ENCODE measurements around the gene ATXN7L2. TPM values are rescaled to one million over a fixed set of nuclear protein-coding genes. Genes with fewer than 3 reads are reported as not detected.
A peak's percentile ranks its signal among the peaks of the same experiment; 100 is the strongest.

The ATXN7L2 gene
- total RNA-seq, 2 donors from 2014 or later: 11.9 to 13.3 TPM

GRCh38 chr1:109479901-109480300 lies 3.8 kb upstream of the ATXN7L2 start:
- Mint-ChIP-seq H3K4me1 (ENCODE audit: low read depth) (peaks cover 41% of the 10 kb centered on the region), H3K4me3 (no peak overlapping the region), H3K36me3 (ENCODE audit: insufficient read depth in 2 of 2) (no peaks in the 10 kb centered on the region), H3K27ac (no peak overlapping the region), H3K9me3 (no peaks in the 10 kb centered on the region), H3K27me3 (ENCODE audit: low read depth) (peaks cover 35% of the 10 kb centered on the region)
- DNase-seq: no peak
- ATAC-seq (replicated peaks in 1 of 2): no peak

- ATAC-seq (replicated peaks in 1 of 2) (no peak), DNase-seq (no peak)
- Mint-ChIP-seq H3K27me3 (ENCODE audit: low read depth) (peaks cover 27% of the 10 kb centered on the region), H3K9me3 (no peaks in the 10 kb centered on the region), H3K27ac (no peak overlapping the region), H3K4me3 (no peak overlapping the region), H3K4me1 (ENCODE audit: low read depth) (peaks cover 58% of the 10 kb centered on the region), H3K36me3 (ENCODE audit: insufficient read depth in 2 of 2) (no peaks in the 10 kb centered on the region)
Measured at GRCh38 chr1:109481646-109482045, 2.1 kb upstream of the ATXN7L2 start.

DNA sequence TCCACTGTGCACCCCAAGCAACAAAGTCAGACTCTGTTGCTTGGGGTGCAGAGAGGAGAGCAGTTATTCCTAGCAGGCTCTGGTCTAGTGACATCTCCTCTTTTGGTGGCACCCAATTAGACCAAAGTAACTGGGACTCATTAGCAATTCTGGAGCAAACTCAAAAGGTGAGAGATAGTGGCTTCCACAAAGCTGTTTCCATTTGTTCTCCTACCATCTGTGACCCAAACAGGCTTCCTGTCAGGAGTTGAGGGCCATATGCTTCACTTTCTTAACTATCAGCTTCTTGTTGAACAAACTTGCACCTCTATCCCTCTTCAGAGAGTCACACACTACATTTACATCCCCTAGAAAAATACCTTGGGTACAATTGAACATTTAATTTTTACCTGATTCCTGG lies 1.5 kb upstream of the ATXN7L2 start:
- DNase-seq: no peak
- ATAC-seq (replicated peaks in 1 of 2): no peak
- Mint-ChIP-seq H3K4me3 (peak overlapping the region; percentile 86 to 98), H3K27me3 (ENCODE audit: low read depth) (peaks cover 27% of the 10 kb centered on the region), H3K9me3 (no peaks in the 10 kb centered on the region), H3K27ac (no peak overlapping the region), H3K4me1 (ENCODE audit: low read depth) (peaks cover 59% of the 10 kb centered on the region), H3K36me3 (ENCODE audit: insufficient read depth in 2 of 2) (no peaks in the 10 kb centered on the region)

GRCh38 chr1:109482791-109483671 lies 674 bp upstream of the ATXN7L2 start:
- H3K4me3 Mint-ChIP-seq: peak overlapping the region; percentile 86 to 98
- DNase-seq (peak; percentile 44 to 67), ATAC-seq (replicated peaks in 1 of 2) (peak; percentile 65 to 70)
- H3K27me3 Mint-ChIP-seq (ENCODE audit: low read depth): peaks cover 27% of the 10 kb centered on the region
- no peaks in the 10 kb centered on the region for H3K9me3 Mint-ChIP-seq
- peak overlapping the region; percentile 90 for H3K27ac Mint-ChIP-seq
- H3K36me3 Mint-ChIP-seq (ENCODE audit: insufficient read depth in 2 of 2): no peaks in the 10 kb centered on the region
- peaks cover 59% of the 10 kb centered on the region for H3K4me1 Mint-ChIP-seq (ENCODE audit: low read depth)

GRCh38 chr1:109484519-109484975 lies 842 bp downstream of the ATXN7L2 start:
- ATAC-seq (replicated peaks in 1 of 2) (no peak), DNase-seq (no peak)
- peak overlapping the region; percentile 90 to 98 for H3K4me3 Mint-ChIP-seq
- H3K4me1 Mint-ChIP-seq (ENCODE audit: low read depth): peaks cover 56% of the 10 kb centered on the region
- peak overlapping the region; percentile 49 for H3K27ac Mint-ChIP-seq
- peaks cover 15% of the 10 kb centered on the region for H3K27me3 Mint-ChIP-seq (ENCODE audit: low read depth)
- H3K9me3 Mint-ChIP-seq: no peaks in the 10 kb centered on the region
- H3K36me3 Mint-ChIP-seq (ENCODE audit: insufficient read depth in 2 of 2): no peaks in the 10 kb centered on the region

DNA sequence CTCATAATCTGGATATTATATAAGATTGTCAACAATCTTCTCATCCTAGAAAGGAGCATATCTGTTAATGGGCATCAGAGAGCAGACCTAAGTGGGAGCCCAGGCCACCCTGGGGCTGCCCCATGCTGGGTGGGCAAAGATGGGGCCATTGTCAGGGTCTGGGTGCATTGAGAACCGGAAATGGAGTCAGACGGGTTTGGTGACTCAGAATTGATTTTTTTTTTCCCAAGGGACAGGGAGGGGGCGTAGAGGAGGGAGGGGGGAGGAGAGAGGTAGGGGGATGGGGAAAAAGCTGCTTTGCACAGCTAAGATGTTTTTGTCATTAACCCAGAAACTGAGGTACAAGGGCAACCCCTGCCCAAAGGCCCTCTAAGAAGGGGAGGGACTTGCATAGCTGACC lies 1.3 kb downstream of the ATXN7L2 start:
- DNase-seq (no peak), ATAC-seq (replicated peaks in 1 of 2) (no peak)
- peaks cover 56% of the 10 kb centered on the region for H3K4me1 Mint-ChIP-seq (ENCODE audit: low read depth)
- peak overlapping the region; percentile 49 for H3K27ac Mint-ChIP-seq
- H3K27me3 Mint-ChIP-seq (ENCODE audit: low read depth): peaks cover 11% of the 10 kb centered on the region
- H3K4me3 Mint-ChIP-seq: peak overlapping the region; percentile 90 to 98
- no peaks in the 10 kb centered on the region for H3K9me3 Mint-ChIP-seq
- H3K36me3 Mint-ChIP-seq (ENCODE audit: insufficient read depth in 2 of 2): no peaks in the 10 kb centered on the region

DNA sequence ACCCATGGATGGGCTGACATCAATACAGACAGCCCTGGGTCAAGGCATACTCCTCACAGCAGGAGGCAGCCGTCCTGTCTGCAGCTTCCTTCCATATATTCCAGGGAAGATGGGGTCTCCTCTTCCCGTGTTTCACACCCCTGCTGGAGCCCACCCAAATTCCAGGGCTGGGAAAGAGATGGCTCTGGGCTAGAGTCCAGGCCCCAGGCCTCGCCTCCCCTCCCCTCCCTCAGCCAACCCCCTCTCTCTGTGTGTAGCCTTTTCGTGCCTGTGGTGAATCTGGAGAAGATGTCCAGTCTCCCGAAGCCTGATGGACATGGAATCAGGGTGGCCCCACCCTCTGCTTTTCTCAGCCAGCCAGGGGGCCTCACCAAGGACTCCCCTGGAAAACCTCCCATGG lies 3.6 kb downstream of the ATXN7L2 start:
- Mint-ChIP-seq H3K27ac (no peak overlapping the region), H3K36me3 (ENCODE audit: insufficient read depth in 2 of 2) (no peaks in the 10 kb centered on the region), H3K27me3 (ENCODE audit: low read depth) (no peaks in the 10 kb centered on the region), H3K4me1 (ENCODE audit: low read depth) (peaks cover 40% of the 10 kb centered on the region), H3K9me3 (no peaks in the 10 kb centered on the region), H3K4me3 (no peak overlapping the region)
- ATAC-seq (replicated peaks in 1 of 2) (no peak), DNase-seq (no peak)

DNA sequence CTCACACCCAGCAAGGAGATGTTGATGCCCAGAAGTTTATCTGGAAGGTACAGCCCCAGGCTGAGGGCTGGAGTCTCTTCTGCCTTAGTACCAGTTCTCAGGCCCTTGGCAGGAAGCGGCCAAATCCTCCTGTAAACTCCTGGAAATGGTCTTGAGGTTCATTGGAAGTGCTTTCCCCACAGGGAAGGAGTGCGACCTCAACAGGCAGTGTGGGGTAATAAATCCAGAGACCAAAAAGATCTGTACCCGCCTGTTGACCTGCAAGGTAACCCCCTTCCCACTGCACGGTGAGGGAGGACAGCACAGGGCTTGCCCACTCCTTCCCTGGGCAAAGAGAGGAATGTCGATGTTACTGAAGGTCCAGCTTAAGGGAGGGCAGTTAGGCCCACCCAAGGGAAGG lies 4.5 kb downstream of the ATXN7L2 start:
- H3K27ac Mint-ChIP-seq: no peak overlapping the region
- no peaks in the 10 kb centered on the region for H3K27me3 Mint-ChIP-seq (ENCODE audit: low read depth)
- H3K9me3 Mint-ChIP-seq: no peaks in the 10 kb centered on the region
- ATAC-seq (replicated peaks in 1 of 2) (no peak), DNase-seq (no peak)
- no peak overlapping the region for H3K4me3 Mint-ChIP-seq
- H3K36me3 Mint-ChIP-seq (ENCODE audit: insufficient read depth in 2 of 2): no peaks in the 10 kb centered on the region
- H3K4me1 Mint-ChIP-seq (ENCODE audit: low read depth): peaks cover 30% of the 10 kb centered on the region

DNA sequence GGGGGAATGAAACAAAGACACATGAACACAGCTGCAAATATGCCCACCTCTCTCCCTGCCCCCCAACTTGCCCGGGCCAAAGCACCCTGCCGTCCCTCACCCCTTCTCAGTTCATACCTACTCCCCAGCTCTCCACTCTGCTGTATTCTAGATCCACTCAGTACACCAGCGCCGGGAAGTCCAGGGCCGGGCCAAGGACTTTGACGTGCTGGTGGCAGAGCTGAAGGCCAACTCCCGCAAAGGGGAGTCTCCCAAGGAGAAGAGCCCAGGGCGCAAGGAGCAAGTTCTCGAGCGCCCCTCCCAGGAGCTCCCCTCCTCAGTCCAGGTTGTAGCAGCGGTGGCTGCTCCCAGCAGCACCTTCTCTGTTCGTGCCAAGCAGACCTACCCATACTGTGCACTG lies 5.0 kb downstream of the ATXN7L2 start:
- Mint-ChIP-seq H3K27ac (no peak overlapping the region), H3K4me3 (no peak overlapping the region), H3K4me1 (ENCODE audit: low read depth) (peaks cover 27% of the 10 kb centered on the region), H3K9me3 (no peaks in the 10 kb centered on the region), H3K27me3 (ENCODE audit: low read depth) (no peaks in the 10 kb centered on the region), H3K36me3 (ENCODE audit: insufficient read depth in 2 of 2) (no peaks in the 10 kb centered on the region)
- no peak for DNase-seq
- ATAC-seq (replicated peaks in 1 of 2): no peak

DNA sequence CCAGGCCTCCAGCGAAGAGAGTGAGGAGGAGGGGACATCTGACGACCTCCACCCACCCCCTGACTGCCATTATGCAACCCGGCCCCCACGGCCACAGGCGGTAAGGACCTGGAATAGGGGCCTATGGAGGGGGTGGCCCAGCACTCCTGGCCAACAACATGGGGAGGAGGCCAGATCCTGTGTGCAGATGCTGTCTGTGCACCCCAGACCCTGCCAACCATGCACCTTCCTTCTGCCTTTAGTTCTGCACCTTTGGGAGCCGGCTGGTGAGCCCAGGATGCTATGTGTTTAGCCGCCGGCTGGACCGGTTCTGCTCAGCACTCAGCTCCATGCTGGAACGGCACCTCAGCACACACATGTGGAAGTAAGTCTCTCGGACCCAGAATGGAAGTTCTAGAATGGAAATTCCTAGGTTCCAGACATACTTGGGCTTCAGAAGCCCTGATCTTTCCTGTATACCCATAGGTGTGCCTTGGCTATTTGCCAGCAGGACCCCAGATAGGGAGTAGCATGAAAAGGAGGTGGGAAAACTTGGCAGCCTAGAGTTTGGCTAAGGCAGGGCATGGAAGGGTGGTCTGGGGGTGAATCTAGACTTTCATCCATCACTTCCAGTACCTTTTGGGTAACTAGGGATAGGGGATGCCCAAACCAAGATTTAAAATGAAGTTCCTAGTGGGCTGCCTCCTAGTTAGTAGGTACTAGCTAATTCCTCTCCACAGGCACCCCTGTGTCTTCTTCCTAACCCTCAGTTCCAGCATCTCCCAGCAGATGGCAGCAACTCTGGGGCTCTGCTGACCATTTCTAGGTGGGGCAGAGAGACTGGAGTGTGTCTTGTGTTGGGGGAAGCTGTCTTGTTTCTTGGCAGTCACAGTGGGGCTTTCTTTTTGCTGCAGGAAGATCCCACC lies 6.6 kb downstream of the ATXN7L2 start:
- Mint-ChIP-seq H3K4me1 (ENCODE audit: low read depth) (peaks cover 26% of the 10 kb centered on the region), H3K9me3 (no peaks in the 10 kb centered on the region), H3K4me3 (no peak overlapping the region), H3K27ac (no peak overlapping the region), H3K36me3 (ENCODE audit: insufficient read depth in 2 of 2) (no peaks in the 10 kb centered on the region), H3K27me3 (ENCODE audit: low read depth) (no peaks in the 10 kb centered on the region)
- ATAC-seq (replicated peaks in 1 of 2): no peak
- DNase-seq: peak; percentile 71 to 76

- Mint-ChIP-seq H3K4me3 (no peak overlapping the region), H3K36me3 (ENCODE audit: insufficient read depth in 2 of 2) (no peaks in the 10 kb centered on the region), H3K9me3 (no peaks in the 10 kb centered on the region), H3K27me3 (ENCODE audit: low read depth) (no peaks in the 10 kb centered on the region), H3K27ac (no peak overlapping the region), H3K4me1 (ENCODE audit: low read depth) (peaks cover 26% of the 10 kb centered on the region)
- ATAC-seq (replicated peaks in 1 of 2) (no peak), DNase-seq (no peak)
Measured at GRCh38 chr1:109490934-109491302, 7.2 kb downstream of the ATXN7L2 start.

DNA sequence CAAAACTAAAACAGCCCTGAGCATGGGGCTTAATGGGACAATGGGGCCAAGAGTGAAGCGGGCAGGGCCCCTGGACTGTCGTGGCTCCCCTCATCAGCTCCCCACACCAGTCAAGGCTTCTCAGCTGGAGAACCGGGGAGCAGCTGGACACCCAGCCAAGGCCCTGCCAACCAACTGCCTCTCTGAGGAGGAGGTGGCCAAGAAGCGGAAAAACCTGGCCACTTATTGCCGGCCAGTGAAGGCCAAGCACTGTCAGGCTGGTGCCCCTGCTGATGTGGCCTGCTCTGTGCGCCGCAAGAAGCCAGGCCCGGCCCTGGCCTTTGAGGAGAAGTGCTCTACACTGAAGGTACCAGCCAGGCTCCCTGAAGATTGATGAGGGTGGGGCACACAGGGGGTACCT lies 7.7 kb downstream of the ATXN7L2 start:
- Mint-ChIP-seq H3K9me3 (no peaks in the 10 kb centered on the region), H3K4me1 (ENCODE audit: low read depth) (peaks cover 27% of the 10 kb centered on the region), H3K27me3 (ENCODE audit: low read depth) (no peaks in the 10 kb centered on the region), H3K27ac (no peak overlapping the region), H3K36me3 (ENCODE audit: insufficient read depth in 2 of 2) (peaks cover 0 to 2% of the 10 kb centered on the region in 2 donors), H3K4me3 (no peak overlapping the region)
- no peak for DNase-seq
- ATAC-seq (replicated peaks in 1 of 2): no peak

- H3K36me3 Mint-ChIP-seq (ENCODE audit: insufficient read depth in 2 of 2): peaks cover 0 to 3% of the 10 kb centered on the region in 2 donors
Measured at GRCh38 chr1:109492779-109493178, 9.1 kb downstream of the ATXN7L2 start.

More at GRCh38 chr1:109492779-109493178, 9.1 kb downstream of the ATXN7L2 start:
- Mint-ChIP-seq H3K4me3 (no peak overlapping the region), H3K9me3 (no peaks in the 10 kb centered on the region), H3K4me1 (ENCODE audit: low read depth) (peaks cover 31% of the 10 kb centered on the region), H3K27me3 (ENCODE audit: low read depth) (no peaks in the 10 kb centered on the region), H3K27ac (no peak overlapping the region)
- DNase-seq: no peak
- no peak for ATAC-seq (replicated peaks in 1 of 2)

Data from activated T-cell treated with anti-CD3 and anti-CD28 coated beads, Interleukin-2, amount 50 U/mL, for 72 hours (primary cell).